DND-41 (cell line): ENCODE data around the gene DPF3.

Experiments
- ATAC-seq: fragments of 200-7000 bp; cut with Tn5 transposase; 3 replicates; pipeline ENCODE4 v1.9.1; 2021; ENCODE audit warnings: low read depth; ENCODE audit not compliant: insufficient read depth
- DNase-seq: peaks from one replicate; pipeline ENCODE4 v3.0.0-alpha.2; 2020
- H2AFZ ChIP-seq: 2 replicates; pipeline ENCODE4 v1.6.0; 2012; ENCODE audit warnings: low read depth, low read length
- H3K27ac ChIP-seq: 2 replicates; pipeline ENCODE4 v1.5.1; 2012; ENCODE audit warnings: low read length, inconsistent platforms
- H3K27me3 ChIP-seq: fragments of 200-600 bp; sonication (generic); 2 replicates; pipeline ENCODE4 v1.6.0; 2012; ENCODE audit warnings: low read length, mild to moderate bottlenecking, inconsistent platforms; ENCODE audit not compliant: insufficient read depth, poor library complexity
- H3K36me3 ChIP-seq: 2 replicates; pipeline ENCODE4 v1.5.1; 2012; ENCODE audit warnings: low read length, inconsistent platforms; ENCODE audit not compliant: insufficient read depth
- H3K4me1 ChIP-seq: 2 replicates; pipeline ENCODE4 v1.5.1; 2012; ENCODE audit warnings: mild to moderate bottlenecking, low read length; ENCODE audit not compliant: insufficient read depth
- H3K4me2 ChIP-seq: 2 replicates; pipeline ENCODE4 v1.6.0; 2012; ENCODE audit warnings: mild to moderate bottlenecking, moderate library complexity, low read length, inconsistent platforms; ENCODE audit not compliant: insufficient read depth
- H3K4me3 ChIP-seq, 2 experiments: fragments of 200-600 bp in 1 of 2; shearing (Covaris generic) in 1 of 2; 2 replicates each; pipeline ENCODE4 v1.5.1; 2012 to 2016; ENCODE audit warnings: inconsistent platforms in 2 of 2, low read length in 2 of 2, mild to moderate bottlenecking in 2 of 2, low read depth in 1 of 2, moderate library complexity in 1 of 2
- H3K79me2 ChIP-seq: 2 replicates; pipeline ENCODE4 v1.6.0; 2012; ENCODE audit warnings: low read length, inconsistent platforms; ENCODE audit not compliant: insufficient read depth
- H3K9ac ChIP-seq: 2 replicates; pipeline ENCODE4 v1.6.0; 2012; ENCODE audit warnings: low read depth, mild to moderate bottlenecking, inconsistent platforms, low read length, moderate library complexity
- H3K9me3 ChIP-seq: 2 replicates; pipeline ENCODE4 v1.5.1; 2012; ENCODE audit warnings: low read length, moderate library complexity, mild to moderate bottlenecking, inconsistent platforms; ENCODE audit not compliant: insufficient read depth, severe bottlenecking
- H4K20me1 ChIP-seq: 2 replicates; pipeline ENCODE4 v1.6.0; 2012; ENCODE audit warnings: low read length; ENCODE audit not compliant: insufficient read depth
- EZH2 ChIP-seq: IDR thresholded peaks from 3 replicates; pipeline ENCODE4 v1.6.1; 2012; ENCODE audit warnings: borderline replicate concordance, low read depth, mild to moderate bottlenecking, moderate library complexity, low read length, inconsistent platforms; ENCODE audit not compliant: severe bottlenecking
- TF ChIP-seq, protein P1 (sequence below): IDR thresholded peaks from 2 replicates; pipeline ENCODE4 v1.5.1; 2012; ENCODE audit warnings: borderline replicate concordance, low read length, moderate library complexity, mild to moderate bottlenecking; ENCODE audit not compliant: poor library complexity, severe bottlenecking; ENCODE audit errors: extremely low read depth

The DPF3 gene

DNA sequence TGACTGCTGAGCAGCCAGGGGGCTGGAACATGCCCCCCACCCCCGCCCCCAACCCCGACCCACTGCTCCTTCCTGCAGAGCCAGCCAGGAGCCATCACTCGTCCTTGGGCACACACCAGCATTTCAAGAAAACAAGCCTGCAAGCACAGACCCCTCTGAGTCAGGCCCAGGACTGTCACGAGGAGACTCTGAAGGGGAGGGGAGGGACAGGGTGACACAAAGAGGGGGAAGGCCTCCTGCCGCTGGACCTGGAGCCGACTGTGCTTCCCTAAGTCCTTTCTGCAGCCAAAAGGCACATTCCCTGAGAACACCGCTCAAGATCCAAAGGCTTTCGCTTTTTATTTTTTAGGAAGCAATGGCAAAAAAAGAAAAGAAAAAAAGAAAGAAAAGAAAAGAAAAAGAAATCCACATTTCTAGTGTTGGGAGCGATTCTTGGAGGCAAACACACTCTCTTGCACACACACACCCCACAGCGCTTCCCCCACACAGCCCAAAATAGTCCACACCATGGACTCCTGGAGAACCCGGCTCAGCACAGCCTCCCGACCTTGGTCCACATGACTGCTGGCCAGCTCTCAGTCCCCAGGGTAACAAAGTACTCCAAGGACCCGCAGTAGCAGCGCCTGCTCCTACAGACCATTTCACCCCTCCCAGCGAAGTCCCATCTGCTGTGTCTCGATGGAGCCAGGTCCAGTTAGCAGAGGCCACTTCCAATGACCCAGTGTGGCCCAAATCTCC lies 101.7 kb downstream of the DPF3 start:
- ATAC-seq (no peak), DNase-seq (no peak)
- no peak overlapping the region for H3K4me3 ChIP-seq
- H3K4me1 ChIP-seq: no peaks in the 10 kb centered on the region
- H3K27me3 ChIP-seq: no peaks in the 10 kb centered on the region
- no peaks in the 10 kb centered on the region for H3K9me3 ChIP-seq
- H3K27ac ChIP-seq: no peak overlapping the region
- H3K36me3 ChIP-seq: no peaks in the 10 kb centered on the region
- no peaks in the 10 kb centered on the region for H3K79me2 ChIP-seq
- no peak overlapping the region for H3K9ac ChIP-seq
- H3K4me2 ChIP-seq: no peak overlapping the region
- H4K20me1 ChIP-seq: no peaks in the 10 kb centered on the region
- no peak overlapping the region for H2AFZ ChIP-seq
- TF ChIP-seq, protein P1, sequence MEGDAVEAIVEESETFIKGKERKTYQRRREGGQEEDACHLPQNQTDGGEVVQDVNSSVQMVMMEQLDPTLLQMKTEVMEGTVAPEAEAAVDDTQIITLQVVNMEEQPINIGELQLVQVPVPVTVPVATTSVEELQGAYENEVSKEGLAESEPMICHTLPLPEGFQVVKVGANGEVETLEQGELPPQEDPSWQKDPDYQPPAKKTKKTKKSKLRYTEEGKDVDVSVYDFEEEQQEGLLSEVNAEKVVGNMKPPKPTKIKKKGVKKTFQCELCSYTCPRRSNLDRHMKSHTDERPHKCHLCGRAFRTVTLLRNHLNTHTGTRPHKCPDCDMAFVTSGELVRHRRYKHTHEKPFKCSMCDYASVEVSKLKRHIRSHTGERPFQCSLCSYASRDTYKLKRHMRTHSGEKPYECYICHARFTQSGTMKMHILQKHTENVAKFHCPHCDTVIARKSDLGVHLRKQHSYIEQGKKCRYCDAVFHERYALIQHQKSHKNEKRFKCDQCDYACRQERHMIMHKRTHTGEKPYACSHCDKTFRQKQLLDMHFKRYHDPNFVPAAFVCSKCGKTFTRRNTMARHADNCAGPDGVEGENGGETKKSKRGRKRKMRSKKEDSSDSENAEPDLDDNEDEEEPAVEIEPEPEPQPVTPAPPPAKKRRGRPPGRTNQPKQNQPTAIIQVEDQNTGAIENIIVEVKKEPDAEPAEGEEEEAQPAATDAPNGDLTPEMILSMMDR: no peak
- TF ChIP-seq EZH2: no peak

DNA sequence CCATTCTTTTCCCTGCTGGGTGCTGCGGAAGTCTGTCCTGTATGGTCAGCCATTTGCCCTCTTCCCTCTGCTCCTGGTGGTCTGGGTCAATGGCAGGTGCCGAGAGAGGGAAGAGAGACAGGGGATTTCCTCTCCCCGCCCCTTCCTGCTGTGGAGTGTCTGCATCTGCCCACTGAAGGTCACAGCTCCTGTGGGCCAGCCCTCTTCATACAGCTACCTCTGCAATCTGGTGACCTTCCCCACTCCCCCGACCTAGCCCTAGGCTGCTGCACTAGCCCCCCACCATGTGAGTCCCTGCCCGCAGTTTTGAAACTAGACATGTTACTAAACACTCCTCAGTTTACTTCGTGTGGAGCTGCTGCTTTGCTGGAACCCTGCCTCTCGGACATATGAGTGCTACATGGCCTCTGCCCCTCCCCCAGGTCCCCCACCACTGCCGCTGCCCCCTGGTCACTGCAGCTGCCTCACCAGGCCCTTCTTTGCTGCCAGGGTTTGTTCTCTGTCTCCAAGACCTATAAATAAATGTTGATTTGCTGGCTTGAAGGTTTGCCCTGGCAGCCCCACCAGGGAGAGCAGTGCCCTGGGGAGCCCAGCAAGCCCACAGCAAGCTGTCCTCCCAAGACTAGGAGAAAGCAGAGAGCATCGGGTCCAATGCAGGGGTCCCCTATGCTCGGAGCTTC lies 102.9 kb downstream of the DPF3 start:
- no peak overlapping the region for H3K9ac ChIP-seq
- no peak overlapping the region for H3K4me2 ChIP-seq
- ATAC-seq (no peak), DNase-seq (no peak)
- H3K36me3 ChIP-seq: no peaks in the 10 kb centered on the region
- no peaks in the 10 kb centered on the region for H3K79me2 ChIP-seq
- no peak overlapping the region for H3K27ac ChIP-seq
- no peak overlapping the region for H2AFZ ChIP-seq
- no peaks in the 10 kb centered on the region for H3K9me3 ChIP-seq
- no peaks in the 10 kb centered on the region for H3K27me3 ChIP-seq
- no peaks in the 10 kb centered on the region for H3K4me1 ChIP-seq
- H3K4me3 ChIP-seq: no peak overlapping the region
- TF ChIP-seq, protein P1: no peak
- no peak for TF ChIP-seq EZH2
- no peaks in the 10 kb centered on the region for H4K20me1 ChIP-seq

DNA sequence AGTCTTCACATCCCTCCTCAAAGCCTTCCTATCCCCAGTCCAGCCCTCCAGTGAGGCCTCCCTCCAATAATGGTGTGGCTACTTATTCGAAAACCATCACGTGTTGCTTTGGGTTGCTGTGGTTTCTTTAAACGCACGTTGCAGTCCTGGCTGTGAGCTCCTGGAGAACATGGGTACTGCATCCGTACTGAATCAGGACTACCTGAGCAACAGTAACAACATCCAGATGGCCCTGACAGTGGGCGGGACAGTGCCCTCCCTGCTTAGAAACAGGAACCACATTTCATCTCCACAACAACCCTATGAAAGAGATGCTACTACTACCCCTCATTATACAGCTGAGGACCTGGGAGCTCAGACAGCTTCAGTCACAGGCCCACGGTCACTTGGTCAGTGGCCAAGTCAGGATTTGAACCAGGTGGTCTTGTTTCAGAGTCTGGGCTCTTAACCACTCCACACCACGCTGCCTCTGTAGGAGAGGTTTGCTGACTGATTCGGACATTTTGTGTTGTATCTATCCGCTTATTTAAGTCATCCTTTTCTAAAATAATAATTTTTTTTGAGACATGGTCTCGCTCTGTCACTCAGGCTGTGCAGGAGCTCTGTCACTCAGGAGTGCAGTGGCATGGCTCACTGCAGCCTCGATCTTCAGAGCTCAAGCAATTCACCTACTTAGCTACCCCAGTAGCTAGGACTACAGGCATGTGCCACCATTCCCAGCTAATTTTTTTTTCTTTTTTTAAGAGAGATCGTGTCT lies 104.8 kb downstream of the DPF3 start:
- H3K79me2 ChIP-seq: no peaks in the 10 kb centered on the region
- H3K4me2 ChIP-seq: no peak overlapping the region
- no peak for DNase-seq
- no peaks in the 10 kb centered on the region for H3K27me3 ChIP-seq
- no peak overlapping the region for H3K9ac ChIP-seq
- no peak for ATAC-seq
- no peaks in the 10 kb centered on the region for H3K36me3 ChIP-seq
- H4K20me1 ChIP-seq: no peaks in the 10 kb centered on the region
- H3K27ac ChIP-seq: no peak overlapping the region
- no peak overlapping the region for H2AFZ ChIP-seq
- no peaks in the 10 kb centered on the region for H3K4me1 ChIP-seq
- TF ChIP-seq EZH2: no peak
- TF ChIP-seq, protein P1: no peak
- no peaks in the 10 kb centered on the region for H3K9me3 ChIP-seq
- H3K4me3 ChIP-seq: no peak overlapping the region
